Myometrial cell (primary cell): ENCODE measurements around the gene C2CD4D. TPM values are rescaled to one million over a fixed set of nuclear protein-coding genes. Genes with fewer than 3 reads are reported as not detected.

Experiments
- total RNA-seq: library from RNA; depleted of rRNA; stranded (reverse); fragments of >200 nt; gene quantifications from 2 replicates; pipeline ENCODE4 v1.2.3, GENCODE V29; 2015

Gene C2CD4D
- not detected in 2 replicates for total RNA-seq

DNA sequence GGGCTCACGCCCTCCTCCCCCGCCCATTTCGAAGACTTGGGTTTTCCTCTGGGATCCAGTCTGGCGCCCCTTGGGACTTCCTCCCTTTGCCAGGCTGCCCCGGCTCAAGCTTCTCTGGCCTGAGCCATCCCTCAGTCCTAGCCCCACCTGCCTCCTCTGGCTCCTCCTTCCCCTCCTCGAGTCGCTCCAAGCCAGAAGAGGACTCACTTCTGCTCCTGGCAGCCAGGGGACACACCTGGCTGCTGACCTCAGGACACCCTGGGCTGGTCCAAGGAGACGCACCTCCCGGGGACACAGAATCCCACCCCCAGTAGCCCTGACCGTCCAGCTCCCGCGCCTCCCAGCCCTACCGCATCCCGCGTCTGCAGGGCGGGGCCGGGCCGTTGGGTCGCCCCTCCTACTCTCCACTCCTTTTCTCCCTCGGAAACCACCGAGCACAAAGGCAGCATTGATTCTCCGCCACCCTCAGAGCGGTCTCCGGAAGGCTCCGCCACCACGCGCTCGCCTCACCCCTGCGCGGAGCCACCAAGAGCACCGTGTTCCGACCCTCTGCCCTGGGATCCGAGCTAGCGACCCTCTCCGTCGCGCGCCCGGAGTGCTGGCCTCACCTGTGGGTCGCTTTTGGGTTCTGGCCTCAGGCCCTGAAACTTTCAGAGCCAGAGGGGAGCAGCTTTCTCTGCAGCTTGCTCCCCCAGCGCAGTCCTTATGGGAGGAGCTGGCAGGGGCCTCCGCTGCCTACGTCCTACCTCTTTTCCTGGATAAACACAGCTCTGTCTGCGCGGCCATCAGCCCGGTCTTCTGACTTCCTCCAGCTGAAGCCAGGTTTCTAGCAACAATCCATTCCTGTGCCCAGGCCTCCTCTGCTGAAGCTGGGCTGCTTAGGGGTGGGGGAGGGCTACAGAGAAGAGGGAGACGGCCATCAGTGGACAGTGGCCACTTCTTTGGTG lies at the start of gene C2CD4D:
TSS of gene C2CD4D (minus strand) at position 364 of the 947 bp plus-strand sequence. CDS start 831 bp downstream, outside the sequence.

DNA sequence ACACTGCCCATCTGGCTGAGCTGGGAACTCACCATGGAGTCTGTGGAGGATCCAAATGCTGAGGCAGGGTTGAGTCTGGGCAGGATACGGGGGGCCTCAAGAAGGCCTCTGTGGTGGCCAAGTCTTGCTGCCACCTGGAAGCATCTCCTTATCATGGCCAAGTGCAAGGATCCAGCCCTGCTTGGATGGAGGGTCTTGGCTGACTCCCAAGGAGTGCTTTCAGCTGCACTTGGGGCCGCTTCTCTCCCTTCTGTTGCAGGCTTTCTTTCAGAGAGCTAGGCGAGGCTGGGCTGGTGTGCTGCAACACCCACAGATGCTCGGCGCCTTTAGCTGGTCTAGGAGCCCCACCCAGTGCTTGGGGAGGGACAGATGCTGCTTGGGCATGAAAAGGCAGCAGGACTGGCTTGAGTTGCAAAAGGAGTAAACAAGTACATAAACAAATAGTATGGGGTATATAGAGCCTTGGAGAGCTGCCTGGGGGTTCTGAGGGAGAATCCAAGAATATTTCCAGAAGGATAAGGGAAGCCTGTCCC lies 13.9 kb upstream of the C2CD4D start, which contains the start of gene THEM5:
TSS of gene THEM5 (minus strand) at position 302 of the 533 bp plus-strand sequence. CDS start at position 155, 147 bp downstream.

DNA sequence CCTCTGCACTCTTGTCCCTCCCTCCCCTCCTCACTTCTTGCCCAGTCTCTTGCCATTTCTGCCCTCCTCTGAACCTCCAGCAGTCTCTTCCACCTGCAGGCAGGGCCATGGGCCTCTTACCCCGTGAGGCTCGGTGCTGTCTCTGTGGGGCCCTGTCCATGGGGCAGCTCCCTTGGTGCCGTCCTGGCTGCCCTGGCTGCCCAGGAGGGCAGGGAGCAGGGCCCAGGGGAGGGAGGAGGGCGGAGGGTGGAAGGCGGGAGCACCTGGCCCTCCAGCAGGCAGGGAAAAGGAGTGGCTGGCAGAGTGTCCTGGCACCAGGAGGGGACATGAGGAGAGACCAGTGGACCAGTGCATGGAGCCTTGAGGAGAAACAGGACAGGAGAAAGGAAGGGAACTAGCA lies 8.0 kb downstream of the C2CD4D start, which contains the start of gene RORC:
TSS of gene RORC (minus strand) at position 198 of the 400 bp plus-strand sequence. CDS start at position 160, 38 bp downstream.

DNA sequence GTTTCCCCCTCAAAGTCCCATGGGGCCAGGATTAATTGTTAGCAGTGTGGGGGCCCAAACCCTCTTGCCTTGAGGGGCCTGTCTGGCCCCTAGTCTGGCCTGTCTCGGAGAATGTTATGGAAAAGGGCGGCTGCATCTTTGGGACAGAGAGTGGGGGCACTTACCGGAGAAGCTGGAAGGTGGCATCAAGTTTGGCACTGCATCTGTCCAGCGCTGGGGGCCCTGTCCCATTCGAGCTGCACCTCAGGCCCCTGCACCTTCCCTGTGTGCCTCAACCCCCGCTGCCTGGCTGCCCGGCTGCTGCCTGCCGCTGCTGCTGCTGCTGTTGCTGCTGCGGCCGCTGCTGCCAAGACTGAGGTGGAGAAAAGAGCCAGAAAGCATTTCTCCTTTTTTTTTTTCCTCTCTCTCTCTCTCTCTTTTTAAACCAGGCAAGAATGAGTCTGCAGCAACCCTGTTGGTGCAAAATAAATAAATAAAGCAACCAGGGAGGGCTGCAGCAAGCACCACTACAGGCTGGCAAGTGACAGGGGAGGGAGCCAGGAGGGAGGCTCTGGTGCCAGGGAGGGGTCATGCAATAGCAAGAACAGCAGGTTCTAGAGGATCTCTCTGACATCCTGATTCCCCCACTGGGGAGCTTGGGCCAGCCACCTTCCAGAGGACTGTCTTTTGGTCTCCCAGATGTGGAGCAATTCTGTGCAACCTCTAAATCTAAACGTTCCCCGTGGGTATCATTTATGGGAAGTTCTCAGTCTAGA lies 34.4 kb downstream of the C2CD4D start, which contains the start of gene LINGO4:
TSS of gene LINGO4 (minus strand) at position 354 of the 755 bp plus-strand sequence. CDS start 2,715 bp downstream, outside the sequence.

DNA sequence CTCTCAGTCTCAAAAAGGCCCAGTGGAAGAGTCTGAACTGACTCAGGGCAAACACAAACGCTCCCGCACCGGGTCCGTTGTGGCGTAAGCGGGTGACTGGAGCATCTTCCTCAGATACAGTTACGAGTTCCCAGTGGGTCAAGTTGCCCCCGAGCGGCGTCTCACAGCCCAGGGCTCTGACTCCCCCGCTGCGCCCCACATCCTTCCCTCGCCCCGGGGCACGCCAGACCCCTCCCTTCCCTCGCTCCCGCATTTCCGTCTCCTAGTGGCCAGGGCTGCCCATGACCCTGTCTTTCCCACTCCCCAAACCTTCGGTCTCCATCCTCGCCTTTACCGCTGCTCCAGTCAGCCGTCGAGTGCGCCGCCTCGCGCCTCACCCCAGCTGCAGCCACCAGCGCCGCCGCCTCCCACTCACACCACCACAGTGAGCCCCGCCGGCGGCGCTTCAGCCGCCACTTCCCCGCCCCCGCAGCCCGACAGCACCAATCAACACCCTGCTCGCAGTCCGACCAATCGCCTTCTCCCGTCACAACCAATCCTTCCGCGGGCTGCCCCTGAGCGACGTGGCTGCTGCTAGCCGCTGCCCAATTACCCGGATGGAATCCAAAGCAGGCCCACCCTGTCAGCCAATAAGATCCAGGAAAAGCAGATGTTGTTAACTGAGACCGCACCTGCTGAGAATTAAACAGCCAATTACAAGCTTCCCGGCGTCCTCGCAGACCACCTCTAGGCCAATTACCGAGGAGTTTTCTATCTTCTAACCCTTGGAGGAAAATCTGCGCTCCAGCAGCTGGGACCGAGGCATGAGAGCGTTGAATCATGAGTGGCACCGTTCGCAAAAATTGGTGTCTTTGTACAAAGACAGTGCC lies 49.3 kb downstream of the C2CD4D start, which contains the start of gene TDRKH:
TSS of gene TDRKH (minus strand) at position 430 of the 869 bp plus-strand sequence. CDS start 7,478 bp downstream, outside the sequence.

Other genes with a start within 250 kb of the C2CD4D start
- gene SNX27, start 227.8 kb downstream of the C2CD4D start, total RNA-seq, result 13.3 and 16.0 TPM in 2 replicates
- 0.86 TPM in 1 of 2 replicates, not detected in the other for gene CELF3, start 123.0 kb downstream of the C2CD4D start, total RNA-seq
- gene RIIAD1, start 118.3 kb downstream of the C2CD4D start, total RNA-seq, result not detected in 2 replicates
- 85.8 and 118 TPM in 2 replicates for gene MRPL9, start 76.3 kb downstream of the C2CD4D start, total RNA-seq
- 5.8 and 9.5 TPM in 2 replicates for gene TDRKH, start 49.3 kb downstream of the C2CD4D start, total RNA-seq
- gene LINGO4, start 34.4 kb downstream of the C2CD4D start, total RNA-seq, result not detected in 2 replicates
- gene RORC, start 8.0 kb downstream of the C2CD4D start, total RNA-seq, result not detected in 2 replicates
- gene THEM5, start 13.9 kb upstream of the C2CD4D start, total RNA-seq, result not detected in 2 replicates
- gene THEM4, start 69.7 kb upstream of the C2CD4D start, total RNA-seq, result 5.2 and 11.3 TPM in 2 replicates
- 148 and 157 TPM in 2 replicates for gene S100A10, start 154.0 kb upstream of the C2CD4D start, total RNA-seq
- gene S100A11, start 197.2 kb upstream of the C2CD4D start, total RNA-seq, result 548 and 613 TPM in 2 replicates
- gene TCHHL1, start 249.2 kb upstream of the C2CD4D start, total RNA-seq, result not detected in 2 replicates